Type B pancreatic cell (in vitro differentiated cells): ENCODE data around the gene PRKAR1B. TPM values are rescaled to one million over a fixed set of nuclear protein-coding genes. Genes with fewer than 3 reads are reported as not detected.

ENCODE experiments used
- DNase-seq: peaks from one replicate; pipeline ENCODE4 v3.0.0; 2021; ENCODE audit warnings: mixed read lengths; ENCODE audit not compliant: unreplicated experiment; ENCODE audit errors: extremely low spot score
- H3K27ac Mint-ChIP-seq: 2 replicates; pipeline ENCODE4 v1.8.0; 2021; ENCODE audit warnings: mild to moderate bottlenecking, mixed read lengths
- H3K27me3 Mint-ChIP-seq: 2 replicates; pipeline ENCODE4 v1.8.0; 2021; ENCODE audit warnings: mixed read lengths
- H3K36me3 Mint-ChIP-seq: 2 replicates; pipeline ENCODE4 v1.8.0; 2021; ENCODE audit warnings: mixed read lengths
- H3K4me1 Mint-ChIP-seq: one replicate; pipeline ENCODE4 v1.8.0; 2021; ENCODE audit warnings: mixed read lengths; ENCODE audit not compliant: unreplicated experiment
- H3K4me3 Mint-ChIP-seq: 2 replicates; pipeline ENCODE4 v1.8.0; 2021; ENCODE audit warnings: mild to moderate bottlenecking, mixed read lengths
- H3K9me3 Mint-ChIP-seq: 2 replicates; pipeline ENCODE4 v1.8.0; 2021; ENCODE audit warnings: mixed read lengths
- CTCF ChIP-seq: fragments of 200-600 bp; sonication (generic); conservative IDR thresholded peaks from 2 replicates; pipeline ENCODE4 v1.5.0; 2021; ENCODE audit warnings: antibody characterized with exemption, mild to moderate bottlenecking
- total RNA-seq: library from RNA; stranded (reverse); gene quantifications from 2 replicates; pipeline ENCODE4 v1.2.1, GENCODE V29; 2021; ENCODE audit warnings: low replicate concordance

The PRKAR1B gene
- total RNA-seq, 1 donor from 2014 or later = 26.1 TPM

DNA sequence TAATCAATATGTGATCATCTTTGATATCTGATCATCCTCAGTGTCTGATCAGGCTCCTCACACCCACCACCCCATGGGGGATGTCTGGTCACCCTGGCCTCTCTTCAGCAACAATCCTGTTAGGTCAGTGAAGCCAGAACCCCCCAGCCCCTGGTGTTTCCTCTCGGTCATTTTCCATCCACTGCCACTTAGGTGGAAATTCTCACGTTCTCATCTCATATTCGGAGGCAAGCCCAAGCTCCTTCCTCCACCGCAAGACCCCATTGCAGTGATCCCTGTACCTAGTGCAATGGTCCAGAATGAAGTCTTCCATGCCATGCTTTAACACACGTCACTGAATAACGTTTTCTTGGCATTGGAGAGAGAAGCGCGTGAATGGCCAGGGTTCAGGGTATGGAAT is 103.6 kb downstream of the PRKAR1B start:
- Mint-ChIP-seq H3K4me1 (peaks cover 1% of the 10 kb centered on the region), H3K9me3 (peaks cover 19% of the 10 kb centered on the region), H3K27me3 (no peaks in the 10 kb centered on the region), H3K27ac (no peak overlapping the region), H3K4me3 (no peak overlapping the region), H3K36me3 (peaks cover 29% of the 10 kb centered on the region)
- TF ChIP-seq CTCF = no peak
- no peak for DNase-seq

DNA sequence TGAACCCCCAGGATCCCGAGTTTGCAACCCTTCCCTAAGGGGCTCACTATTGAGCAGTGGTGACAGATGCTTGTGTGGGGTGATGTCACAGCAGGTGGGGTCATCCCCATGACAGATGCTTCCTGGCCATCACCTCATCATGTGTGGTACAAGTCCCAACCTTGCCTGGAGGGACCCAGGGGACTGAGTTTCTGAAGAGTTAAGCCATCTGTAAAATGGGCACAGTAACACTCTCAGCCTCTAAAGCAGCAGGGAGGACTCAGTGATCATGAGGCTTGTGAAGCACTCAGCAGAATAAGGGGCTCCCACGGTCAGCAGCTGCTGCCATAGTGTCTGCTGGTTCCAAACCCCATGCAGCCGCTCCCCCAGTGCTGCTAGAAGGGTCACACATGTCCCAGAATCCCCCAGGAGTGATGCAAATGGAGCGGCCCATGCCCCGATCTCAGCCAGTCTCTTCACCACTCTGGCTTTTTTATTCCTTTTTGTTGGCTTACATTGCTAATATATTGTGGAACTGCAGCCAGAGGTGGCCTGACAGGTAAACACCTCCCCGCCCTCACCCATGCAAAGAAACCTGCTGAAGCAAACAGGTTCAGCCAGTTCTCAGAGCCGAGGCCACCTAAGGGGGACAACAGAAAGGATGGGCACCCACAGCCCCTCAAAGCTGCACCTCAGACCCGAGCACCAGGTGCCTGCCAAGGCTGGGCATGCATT is 105.4 kb downstream of the PRKAR1B start:
- peaks cover 5% of the 10 kb centered on the region for H3K4me1 Mint-ChIP-seq
- H3K27ac Mint-ChIP-seq = peak overlapping the region; percentile 83
- peak overlapping the region; percentile 77 for H3K4me3 Mint-ChIP-seq
- TF ChIP-seq CTCF = no peak
- no peak for DNase-seq
- H3K27me3 Mint-ChIP-seq = no peaks in the 10 kb centered on the region
- H3K9me3 Mint-ChIP-seq = peaks cover 23% of the 10 kb centered on the region
- peaks cover 32% of the 10 kb centered on the region for H3K36me3 Mint-ChIP-seq

DNA sequence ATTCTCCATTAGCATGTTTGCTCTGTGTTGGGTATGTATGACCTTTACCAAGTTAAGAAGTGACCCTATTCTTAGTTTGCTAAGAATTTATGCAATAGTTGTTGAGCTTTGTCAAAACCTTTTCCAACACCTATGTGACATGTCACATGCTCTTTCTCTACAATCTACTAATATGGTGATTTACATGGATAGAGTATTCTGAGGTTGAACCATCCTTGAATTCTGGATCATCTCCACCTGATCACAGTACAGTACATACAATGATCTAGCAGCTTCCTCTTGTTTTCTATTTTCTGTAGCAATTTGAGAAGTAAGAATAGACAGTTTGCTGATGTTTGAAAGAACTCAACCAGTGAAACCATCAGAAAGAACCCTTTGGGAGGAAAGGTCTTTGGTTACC is 106.2 kb downstream of the PRKAR1B start:
- H3K9me3 Mint-ChIP-seq = peaks cover 23% of the 10 kb centered on the region
- no peak for TF ChIP-seq CTCF
- H3K36me3 Mint-ChIP-seq = peaks cover 30% of the 10 kb centered on the region
- no peak overlapping the region for H3K27ac Mint-ChIP-seq
- no peaks in the 10 kb centered on the region for H3K27me3 Mint-ChIP-seq
- no peak overlapping the region for H3K4me3 Mint-ChIP-seq
- DNase-seq = no peak
- peaks cover 5% of the 10 kb centered on the region for H3K4me1 Mint-ChIP-seq

- Mint-ChIP-seq H3K36me3 (peaks cover 28% of the 10 kb centered on the region), H3K4me1 (peaks cover 5% of the 10 kb centered on the region), H3K9me3 (peaks cover 23% of the 10 kb centered on the region), H3K27me3 (no peaks in the 10 kb centered on the region), H3K4me3 (peak overlapping the region; percentile 23), H3K27ac (peak overlapping the region; percentile 48)
- DNase-seq = no peak
- TF ChIP-seq CTCF = no peak
Observed at GRCh38 chr7:620056-620455, 107.0 kb downstream of the PRKAR1B start.

GRCh38 chr7:619368-619840 is 107.7 kb downstream of the PRKAR1B start:
- peaks cover 23% of the 10 kb centered on the region for H3K9me3 Mint-ChIP-seq
- H3K27ac Mint-ChIP-seq = no peak overlapping the region
- no peak for TF ChIP-seq CTCF
- H3K27me3 Mint-ChIP-seq = no peaks in the 10 kb centered on the region
- no peak overlapping the region for H3K4me3 Mint-ChIP-seq
- H3K36me3 Mint-ChIP-seq = peaks cover 21% of the 10 kb centered on the region
- H3K4me1 Mint-ChIP-seq = peaks cover 5% of the 10 kb centered on the region
- no peak for DNase-seq
